Gastrocnemius medialis (tissue), 4 donors: Measurements from ENCODE around the gene PAX5. TPM values are rescaled to one million over a fixed set of nuclear protein-coding genes. Genes with fewer than 3 reads are reported as not detected.

Source experiments
- ATAC-seq, 2 donors: fragments of 150-250 bp; one replicate each; pipeline ENCODE4 v1.9.1; 2016
- DNase-seq, 2 donors: peaks; one replicate each; pipeline ENCODE4 v3.0.0-alpha.2; 2019
- H3K27ac ChIP-seq, 4 donors: fragments of 200-600 bp; sonication (generic); 1 replicate in 1 of 4; 2 replicates in 3 of 4; pipeline ENCODE4 v1.5.1; 2016 to 2018; ENCODE audit warnings: mild to moderate bottlenecking in 2 of 4, moderate library complexity in 1 of 4
- H3K27me3 ChIP-seq, 3 donors: fragments of 200-600 bp; sonication (generic) in 2 of 3; 1 replicate in 1 of 3; 2 replicates in 2 of 3; pipeline versions ENCODE4 v1.5.1 to v1.6.0; 2016 to 2019; ENCODE audit warnings: mild to moderate bottlenecking in 1 of 3, moderate library complexity in 1 of 3
- H3K36me3 ChIP-seq, 2 donors: fragments of 200-600 bp; sonication (generic) in 1 of 2; one replicate each; pipeline ENCODE4 v1.5.1; 2017 to 2018
- H3K4me1 ChIP-seq, 2 donors: fragments of 200-600 bp; sonication (generic) in 1 of 2; one replicate each; pipeline ENCODE4 v1.5.1; 2016 to 2017; ENCODE audit warnings: mild to moderate bottlenecking in 2 of 2
- H3K4me3 ChIP-seq, 4 donors: fragments of 200-600 bp; sonication (generic) in 3 of 4; 1 replicate in 1 of 4; 2 replicates in 3 of 4; pipeline ENCODE4 v1.5.1; 2016 to 2019; ENCODE audit warnings: mild to moderate bottlenecking in 2 of 4
- H3K9me3 ChIP-seq, 3 donors: fragments of 200-600 bp; sonication (generic) in 2 of 3; 1 replicate in 1 of 3; 2 replicates in 2 of 3; pipeline ENCODE4 v1.5.1; 2016 to 2019
- POLR2A ChIP-seq, 2 donors: fragments of 450-650 bp; IDR thresholded peaks; one replicate each; pipeline ENCODE4 v1.6.1; 2017; ENCODE audit warnings: antibody characterized with exemption in 2 of 2, mild to moderate bottlenecking in 2 of 2, moderate library complexity in 2 of 2
- in situ Hi-C, 4 donors: fragments of 200-750 bp; cut with MboI; loops; one replicate each; pipeline versions ENCODE4 v1.15.0 to v1.8.0; 2017; ENCODE audit warnings: low sequenced_read_pairs in 4 of 4
- intact Hi-C: fragments of 100-400 bp; cut with DNase I; formaldehyde crosslinking; loops from one replicate; pipeline ENCODE4 v1.15.1; 2023; ENCODE audit warnings: low total_unique reads
- total RNA-seq, 4 donors: library from RNA; depleted of rRNA; stranded (reverse); fragments of >200 nt; gene quantifications; one replicate each; pipeline versions ENCODE4 v1.1.0 to v1.2.3, GENCODE V29; 2016
- TF ChIP-seq, protein P1 (sequence below), 5 experiments: fragments of 450-650 bp in 3 of 5; fragments of 200-600 bp in 2 of 5; sonication (generic) in 2 of 5; IDR thresholded peaks in 4 of 5; conservative IDR thresholded peaks in 1 of 5; 1 replicate in 4 of 5; 2 replicates in 1 of 5; pipeline ENCODE4 v1.5.1; 2016 to 2019; ENCODE audit warnings: antibody characterized with exemption in 5 of 5, mild to moderate bottlenecking in 3 of 5, moderate library complexity in 3 of 5

Gene PAX5
- total RNA-seq, 4 donors from 2014 or later, result 0.19 TPM; not detected in 3

- no peak for TF ChIP-seq POLR2A (IDR thresholded peaks at IDR 0.05)
- TF ChIP-seq, protein P1, sequence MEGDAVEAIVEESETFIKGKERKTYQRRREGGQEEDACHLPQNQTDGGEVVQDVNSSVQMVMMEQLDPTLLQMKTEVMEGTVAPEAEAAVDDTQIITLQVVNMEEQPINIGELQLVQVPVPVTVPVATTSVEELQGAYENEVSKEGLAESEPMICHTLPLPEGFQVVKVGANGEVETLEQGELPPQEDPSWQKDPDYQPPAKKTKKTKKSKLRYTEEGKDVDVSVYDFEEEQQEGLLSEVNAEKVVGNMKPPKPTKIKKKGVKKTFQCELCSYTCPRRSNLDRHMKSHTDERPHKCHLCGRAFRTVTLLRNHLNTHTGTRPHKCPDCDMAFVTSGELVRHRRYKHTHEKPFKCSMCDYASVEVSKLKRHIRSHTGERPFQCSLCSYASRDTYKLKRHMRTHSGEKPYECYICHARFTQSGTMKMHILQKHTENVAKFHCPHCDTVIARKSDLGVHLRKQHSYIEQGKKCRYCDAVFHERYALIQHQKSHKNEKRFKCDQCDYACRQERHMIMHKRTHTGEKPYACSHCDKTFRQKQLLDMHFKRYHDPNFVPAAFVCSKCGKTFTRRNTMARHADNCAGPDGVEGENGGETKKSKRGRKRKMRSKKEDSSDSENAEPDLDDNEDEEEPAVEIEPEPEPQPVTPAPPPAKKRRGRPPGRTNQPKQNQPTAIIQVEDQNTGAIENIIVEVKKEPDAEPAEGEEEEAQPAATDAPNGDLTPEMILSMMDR (IDR thresholded peaks at IDR 0.05 in 4 of 5, conservative IDR thresholded peaks at IDR 0.05 in 1 of 5), result no peak
- intact Hi-C loops, result no loop called here
- DNase-seq (no peak), ATAC-seq (no peak)
- H3K36me3 ChIP-seq, result no peaks in the 10 kb centered on the region
- no peak overlapping the region for H3K27ac ChIP-seq
- peaks cover 18 to 35% (median 22%) of the 10 kb centered on the region in 3 donors for H3K27me3 ChIP-seq
- H3K4me3 ChIP-seq, result no peak overlapping the region
- H3K9me3 ChIP-seq, result no peaks in the 10 kb centered on the region
- no peaks in the 10 kb centered on the region for H3K4me1 ChIP-seq
- in situ Hi-C loops, result loop anchor here in 1 of 4 donors (25.0 kb wide), 1 partner anchor 103 kb away; no protein-coding TSS in a partner anchor
These were observed 218.3 kb downstream of the PAX5 start for GRCh38 chr9:36815566-36816348.

- Histone ChIP-seq H3K4me1 (no peaks in the 10 kb centered on the region), H3K27me3 (peaks cover 18 to 34% (median 19%) of the 10 kb centered on the region in 3 donors), H3K36me3 (no peaks in the 10 kb centered on the region), H3K9me3 (no peaks in the 10 kb centered on the region), H3K4me3 (no peak overlapping the region), H3K27ac (no peak overlapping the region)
- ATAC-seq, result no peak
- in situ Hi-C loops, result loop anchor here in 1 of 4 donors (25.0 kb wide), 1 partner anchor 103 kb away; no protein-coding TSS in a partner anchor
- intact Hi-C loops, result no loop called here
- DNase-seq, result no peak
- no peak for TF ChIP-seq POLR2A (IDR thresholded peaks at IDR 0.05)
- TF ChIP-seq, protein P1 (IDR thresholded peaks at IDR 0.05 in 4 of 5, conservative IDR thresholded peaks at IDR 0.05 in 1 of 5), result no peak
These were observed 219.0 kb downstream of the PAX5 start for GRCh38 chr9:36815023-36815422.

DNA sequence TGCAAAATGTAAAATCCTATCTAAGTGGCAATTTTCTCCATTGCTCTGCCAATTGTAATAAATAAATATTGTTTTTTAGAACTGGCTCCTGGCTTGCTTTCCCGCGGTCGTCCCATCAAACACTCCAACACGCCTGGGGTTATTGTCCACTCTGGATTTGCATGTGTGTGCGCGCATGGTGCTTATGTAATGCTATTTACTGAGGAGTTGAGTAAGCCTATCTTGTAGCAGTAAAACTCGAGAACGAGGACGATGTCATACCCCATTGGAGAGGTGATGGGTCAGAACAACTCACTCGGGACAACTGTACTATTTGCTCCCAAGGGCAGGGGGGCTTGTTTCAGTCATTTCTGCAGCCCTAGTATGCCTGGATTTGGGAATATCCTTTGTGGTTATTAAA lies 220.9 kb downstream of the PAX5 start:
- TF ChIP-seq, protein P1 (IDR thresholded peaks at IDR 0.05 in 4 of 5, conservative IDR thresholded peaks at IDR 0.05 in 1 of 5), result no peak
- TF ChIP-seq POLR2A (IDR thresholded peaks at IDR 0.05), result no peak
- no peak for DNase-seq
- in situ Hi-C loops (loop anchor here in 1 of 4 donors (25.0 kb wide), 1 partner anchor 101 kb away; no protein-coding TSS in a partner anchor), intact Hi-C loops (no loop called here)
- no peaks in the 10 kb centered on the region for H3K4me1 ChIP-seq
- no peak for ATAC-seq
- no peaks in the 10 kb centered on the region for H3K36me3 ChIP-seq
- H3K27ac ChIP-seq, result no peak overlapping the region
- H3K4me3 ChIP-seq, result no peak overlapping the region
- no peaks in the 10 kb centered on the region for H3K9me3 ChIP-seq
- H3K27me3 ChIP-seq, result peaks cover 5 to 16% (median 12%) of the 10 kb centered on the region in 3 donors

DNA sequence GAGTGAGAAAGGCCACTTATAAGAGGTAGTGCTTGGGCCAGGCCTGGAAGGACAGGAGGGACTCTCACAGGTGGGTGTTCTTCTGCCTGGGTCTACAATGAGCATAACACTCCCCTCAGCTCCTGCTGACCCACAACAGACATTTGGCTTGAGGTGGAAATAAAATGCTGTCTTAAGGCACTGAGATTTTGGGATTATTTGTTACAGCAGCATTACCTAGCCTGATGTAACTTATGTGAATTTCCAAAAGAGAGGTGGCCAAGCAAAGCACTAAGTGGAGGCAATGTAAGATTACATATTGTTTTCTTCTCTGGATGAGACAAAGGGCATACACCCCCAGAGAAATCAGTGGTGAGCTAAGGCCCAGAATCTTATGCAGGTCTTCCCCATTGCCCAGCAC lies 221.5 kb downstream of the PAX5 start:
- H3K27me3 ChIP-seq, result peaks cover 0 to 10% (median 6%) of the 10 kb centered on the region in 3 donors

More for the DNA sequence above, 221.5 kb downstream of the PAX5 start:
- no peaks in the 10 kb centered on the region for H3K9me3 ChIP-seq
- H3K4me3 ChIP-seq, result no peak overlapping the region
- DNase-seq (no peak), ATAC-seq (no peak)
- no peaks in the 10 kb centered on the region for H3K4me1 ChIP-seq
- no peak overlapping the region for H3K27ac ChIP-seq
- no peaks in the 10 kb centered on the region for H3K36me3 ChIP-seq
- intact Hi-C loops, result no loop called here
- in situ Hi-C loops, result loop anchor here in 1 of 4 donors (25.0 kb wide), 1 partner anchor 100 kb away; no protein-coding TSS in a partner anchor
- TF ChIP-seq POLR2A (IDR thresholded peaks at IDR 0.05), result no peak
- TF ChIP-seq, protein P1 (IDR thresholded peaks at IDR 0.05 in 4 of 5, conservative IDR thresholded peaks at IDR 0.05 in 1 of 5), result no peak
